ENCODE measurements around the gene PLA2G2C.
A peak's percentile ranks its signal among the peaks of the same experiment; 100 is the strongest.
"Not testable (repeated sequence)": the region's sequence is repeated elsewhere in the genome, so short reads cannot be mapped to it uniquely, and the experiment has no call there.

Gene PLA2G2C

GRCh38 chr1:20130518-20130917 lies 55.8 kb downstream of the PLA2G2C start:
- DNase-seq, ATAC-seq: not testable (repeated sequence)

- DNase-seq, result no peak
- no peak for ATAC-seq
These were observed 59.4 kb downstream of the PLA2G2C start for GRCh38 chr1:20126806-20127440.

GRCh38 chr1:20126041-20126805 lies 60.1 kb downstream of the PLA2G2C start:
- no peak for DNase-seq
- no peak for ATAC-seq

DNA sequence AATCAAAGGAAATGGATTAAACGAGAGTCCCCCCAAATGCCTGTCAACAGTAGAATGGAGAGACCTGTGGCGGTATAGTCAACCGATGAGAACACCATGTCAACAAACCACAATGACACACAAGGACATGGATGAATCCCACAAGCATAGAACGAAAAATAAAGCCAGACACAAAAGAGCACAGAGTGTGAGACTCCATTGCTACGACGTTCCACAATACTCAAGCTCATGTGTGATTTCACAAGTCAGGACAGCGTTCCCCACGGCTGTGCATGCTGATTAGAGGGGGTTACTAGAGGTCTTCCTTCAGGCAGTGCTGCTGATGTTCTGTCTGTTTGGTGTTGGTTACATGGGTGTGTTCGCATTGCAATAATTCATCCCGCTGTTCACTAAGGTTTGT lies 61.2 kb downstream of the PLA2G2C start:
- no peak for ATAC-seq
- no peak for DNase-seq

DNA sequence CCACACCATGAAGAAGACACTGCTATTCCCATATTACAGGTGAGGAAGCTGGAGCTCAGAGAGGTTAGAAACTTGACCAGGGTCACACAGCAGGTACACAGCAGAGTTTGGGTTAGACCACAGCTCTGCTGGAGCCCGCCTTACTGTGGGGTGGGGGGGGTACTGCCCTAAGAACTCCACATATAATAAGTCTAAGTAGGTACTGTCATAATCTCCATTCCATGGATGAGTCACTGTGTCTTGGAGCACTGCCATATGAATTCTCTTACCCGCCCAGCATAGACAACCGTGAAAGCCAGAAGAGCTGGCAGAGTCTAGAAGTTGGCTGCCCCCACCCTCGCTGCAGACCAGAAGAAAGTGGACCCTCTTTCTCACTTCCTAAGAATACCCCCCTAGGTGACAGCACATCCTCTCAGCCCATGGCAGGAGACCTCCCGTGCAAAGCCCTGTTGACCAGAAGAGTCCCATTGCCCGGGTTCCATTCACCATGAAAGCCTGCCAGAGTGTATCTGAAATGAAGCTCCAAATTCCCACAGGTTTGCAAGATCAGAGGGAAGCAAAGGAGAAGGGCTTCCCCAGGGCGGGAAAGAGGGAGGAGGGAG lies 61.8 kb downstream of the PLA2G2C start:
- DNase-seq, result no peak

GRCh38 chr1:20123722-20124455 lies 62.4 kb downstream of the PLA2G2C start:
- ATAC-seq, result no peak
- DNase-seq, result no peak

More for the DNA sequence above, 61.8 kb downstream of the PLA2G2C start:
- peak; percentile 58 for ATAC-seq

GRCh38 chr1:20120796-20121195 lies 65.5 kb downstream of the PLA2G2C start:
- DNase-seq (no peak), ATAC-seq (no peak)

GRCh38 chr1:20119347-20119746 lies 67.0 kb downstream of the PLA2G2C start, which contains the start of gene PLA2G2D:
Gene PLA2G2D (minus strand): TSS chr1:20119536. CDS start chr1:20119498, 38 bp downstream.
- ATAC-seq, result no peak

GRCh38 chr1:20117236-20117635 lies 69.1 kb downstream of the PLA2G2C start:
- DNase-seq (no peak), ATAC-seq (no peak)

More at GRCh38 chr1:20119347-20119746, 67.0 kb downstream of the PLA2G2C start, which contains the start of gene PLA2G2D:
- DNase-seq, result no peak

- no peak for ATAC-seq
- DNase-seq, result no peak
These were observed 70.4 kb downstream of the PLA2G2C start for GRCh38 chr1:20115916-20116315.

GRCh38 chr1:20115479-20115878 lies 70.8 kb downstream of the PLA2G2C start:
- DNase-seq (no peak), ATAC-seq (no peak)

DNA sequence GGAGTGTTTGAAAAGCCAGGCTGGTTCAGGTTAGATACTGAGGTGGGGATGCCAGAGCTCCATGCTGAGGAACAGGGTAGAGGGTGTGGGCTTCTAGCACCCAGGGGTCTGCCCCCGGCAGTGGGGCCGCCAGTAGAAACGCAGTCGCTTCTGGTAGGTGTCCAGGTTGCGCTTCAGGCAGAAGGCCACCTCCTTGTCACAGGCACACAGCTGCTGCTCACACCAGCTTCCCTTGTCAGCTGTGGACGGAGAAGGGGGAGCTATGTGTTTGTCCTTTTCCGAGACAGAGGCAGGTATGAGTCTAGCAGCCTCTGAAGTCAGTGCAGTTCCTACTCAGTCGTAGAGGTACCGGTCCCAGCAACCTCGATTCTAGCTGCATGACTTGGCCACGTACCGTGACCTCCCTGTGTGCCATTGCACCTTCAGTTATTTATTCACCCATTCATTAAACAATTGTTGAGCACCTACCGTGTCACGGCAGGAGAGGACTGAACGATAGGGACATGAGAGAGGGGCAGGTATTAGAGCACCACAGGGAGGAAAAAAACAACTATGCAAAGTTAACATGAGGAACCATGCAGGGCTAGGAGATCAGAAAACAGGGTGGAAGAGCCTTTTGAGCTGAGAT lies 72.2 kb downstream of the PLA2G2C start:
- DNase-seq (no peak), ATAC-seq (no peak)

Data from stimulated activated naive CD8-positive, alpha-beta T cell treated with anti-CD3 and anti-CD28 coated beads, Interleukin-15, Interleukin-2, amounts not matched to agents 100 U/mL and 50 U/mL, for 24 hours (primary cell).